ENCODE results near the gene FLRT1. TPM values are rescaled to one million over a fixed set of nuclear protein-coding genes. Genes with fewer than 3 reads are reported as not detected.

The FLRT1 gene
- total RNA-seq, 1 experiment from 2014 or later: 0.31 TPM

GRCh38 chr11:64071849-64072248, 36.1 kb downstream of the FLRT1 start:
- no peak overlapping the region for H3K27ac Mint-ChIP-seq

More at GRCh38 chr11:64071849-64072248, 36.1 kb downstream of the FLRT1 start:
- Histone ChIP-seq H2BK120ac (ENCODE audit: low read depth, low read length, poor library complexity, severe bottlenecking) (no peak overlapping the region), H4K91ac (ENCODE audit: insufficient read length, low read depth, low read length) (no peak overlapping the region), H3K23me2 (ENCODE audit: insufficient read length, low read depth, low read length, poor library complexity, severe bottlenecking) (no peaks in the 10 kb centered on the region), H4K8ac (replicated peaks; ENCODE audit: insufficient read length, low read depth, low read length) (no peak overlapping the region), H4K20me1 (ENCODE audit: control insufficient read depth, insufficient read depth, insufficient read length) (peaks cover 7% of the 10 kb centered on the region), H2BK5ac (ENCODE audit: insufficient read length, low read length) (no peak overlapping the region), H3K4ac (ENCODE audit: low read depth, low read length) (no peak overlapping the region), H3K9me3 (ENCODE audit: control insufficient read depth, low read depth, low read length) (no peaks in the 10 kb centered on the region), H3K9ac (ENCODE audit: extremely low read depth, insufficient read length, low read length) (no peak overlapping the region), H3K18ac (ENCODE audit: insufficient read length, low read depth, low read length) (no peak overlapping the region), H3K14ac (ENCODE audit: insufficient read depth, low read length) (no peak overlapping the region; the same call in 1 of the 2 replicates), H2AFZ (ENCODE audit: low read length) (no peak overlapping the region), H2BK12ac (ENCODE audit: insufficient read length, low read depth, low read length) (no peak overlapping the region), H3K23ac (ENCODE audit: insufficient read length, low read depth, low read length) (no peak overlapping the region), H3K4me1 (ENCODE audit: insufficient read depth, low read length) (no peaks in the 10 kb centered on the region), H4K5ac (ENCODE audit: insufficient read length, low read depth, low read length) (no peak overlapping the region), H3T11ph (ENCODE audit: low read length) (no peak overlapping the region), H3K79me2 (ENCODE audit: insufficient read depth, low read length) (no peaks in the 10 kb centered on the region), H3K79me1 (ENCODE audit: insufficient read depth, low read depth, low read length, poor library complexity, severe bottlenecking) (no peaks in the 10 kb centered on the region), H2BK20ac (ENCODE audit: low read depth, low read length, poor library complexity, severe bottlenecking) (no peak overlapping the region), H3K56ac (ENCODE audit: insufficient read length, low read depth, low read length) (no peak overlapping the region), H2AK5ac (ENCODE audit: insufficient read length, low read length) (no peak overlapping the region), H3K27ac (ENCODE audit: insufficient read length, low read depth, low read length) (no peak overlapping the region), H2BK15ac (ENCODE audit: low read depth, low read length) (no peak overlapping the region), H3K27me3 (ENCODE audit: insufficient read depth, low read length) (peaks cover 8% of the 10 kb centered on the region; the same call in 1 of the 2 replicates), H3K4me2 (ENCODE audit: insufficient read depth, insufficient read length, low read length) (no peak overlapping the region)
- WGBS (ENCODE audit: extremely low coverage, insufficient read length, low lambda C conversion rate): no CpG with 5 or more reads among the region's 20 CpGs
- Mint-ChIP-seq H3K9me3 (no peaks in the 10 kb centered on the region), H3K27me3 (ENCODE audit: low read depth) (peaks cover 62% of the 10 kb centered on the region), H3K4me3 (no peak overlapping the region), H3K36me3 (ENCODE audit: insufficient read depth in 1 of 3, low read depth in 3 of 3) (no peaks in the 10 kb centered on the region), H3K4me1 (peaks cover 11 to 34% of the 10 kb centered on the region in 2 experiments)
- TF ChIP-seq, protein P1, sequence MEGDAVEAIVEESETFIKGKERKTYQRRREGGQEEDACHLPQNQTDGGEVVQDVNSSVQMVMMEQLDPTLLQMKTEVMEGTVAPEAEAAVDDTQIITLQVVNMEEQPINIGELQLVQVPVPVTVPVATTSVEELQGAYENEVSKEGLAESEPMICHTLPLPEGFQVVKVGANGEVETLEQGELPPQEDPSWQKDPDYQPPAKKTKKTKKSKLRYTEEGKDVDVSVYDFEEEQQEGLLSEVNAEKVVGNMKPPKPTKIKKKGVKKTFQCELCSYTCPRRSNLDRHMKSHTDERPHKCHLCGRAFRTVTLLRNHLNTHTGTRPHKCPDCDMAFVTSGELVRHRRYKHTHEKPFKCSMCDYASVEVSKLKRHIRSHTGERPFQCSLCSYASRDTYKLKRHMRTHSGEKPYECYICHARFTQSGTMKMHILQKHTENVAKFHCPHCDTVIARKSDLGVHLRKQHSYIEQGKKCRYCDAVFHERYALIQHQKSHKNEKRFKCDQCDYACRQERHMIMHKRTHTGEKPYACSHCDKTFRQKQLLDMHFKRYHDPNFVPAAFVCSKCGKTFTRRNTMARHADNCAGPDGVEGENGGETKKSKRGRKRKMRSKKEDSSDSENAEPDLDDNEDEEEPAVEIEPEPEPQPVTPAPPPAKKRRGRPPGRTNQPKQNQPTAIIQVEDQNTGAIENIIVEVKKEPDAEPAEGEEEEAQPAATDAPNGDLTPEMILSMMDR (conservative IDR thresholded peaks at IDR 0.05): no peak
- DNase-seq: no peak

Data from H9 (cell line).